Embryonic facial prominence (tissue), 1 donor: ENCODE measurements around the gene ZNF718.
A peak's percentile ranks its signal among the peaks of the same experiment; 100 is the strongest.
"Not testable (repeated sequence)": the region's sequence is repeated elsewhere in the genome, so short reads cannot be mapped to it uniquely, and the experiment has no call there.

Experiments used
- DNase-seq: peaks from one replicate; pipeline ENCODE4 v3.0.0-alpha.2; 2016; ENCODE audit errors: extremely low spot score

Gene ZNF718

GRCh38 chr4:124275-125081, at the start of gene ZNF718:
Gene ZNF718, plus strand, starts transcription at chr4:124501. Its CDS starts 170 bp downstream, at chr4:124671.
- peak; percentile 94 for DNase-seq

- no peak for DNase-seq
Measured at GRCh38 chr4:85951-86350, 38.4 kb upstream of the ZNF718 start.

DNA sequence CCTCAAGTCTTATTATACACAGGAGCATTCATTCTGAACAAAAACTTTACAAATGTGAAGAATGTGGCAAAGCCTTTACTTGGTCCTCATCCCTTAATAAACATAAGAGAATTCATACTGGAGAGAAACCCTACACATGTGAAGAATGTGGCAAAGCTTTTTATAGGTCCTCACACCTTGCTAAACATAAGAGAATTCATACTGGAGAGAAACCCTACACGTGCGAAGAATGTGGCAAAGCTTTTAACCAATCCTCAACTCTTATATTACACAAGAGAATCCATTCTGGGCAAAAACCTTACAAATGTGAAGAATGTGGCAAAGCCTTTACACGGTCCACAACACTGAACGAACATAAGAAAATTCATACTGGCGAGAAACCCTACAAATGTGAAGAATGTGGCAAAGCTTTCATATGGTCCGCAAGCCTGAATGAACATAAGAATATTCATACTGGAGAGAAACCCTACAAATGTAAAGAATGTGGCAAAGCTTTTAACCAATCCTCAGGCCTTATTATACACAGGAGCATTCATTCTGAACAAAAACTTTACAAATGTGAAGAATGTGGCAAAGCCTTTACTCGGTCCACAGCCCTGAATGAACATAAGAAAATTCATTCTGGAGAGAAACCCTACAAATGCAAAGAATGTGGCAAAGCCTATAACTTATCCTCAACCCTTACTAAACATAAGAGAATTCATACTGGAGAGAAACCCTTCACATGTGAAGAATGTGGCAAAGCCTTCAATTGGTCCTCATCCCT, 37.6 kb upstream of the ZNF718 start:
- not testable (repeated sequence) for DNase-seq

- no peak for DNase-seq
Measured at GRCh38 chr4:98386-98785, 25.9 kb upstream of the ZNF718 start.

- DNase-seq: no peak
Measured at GRCh38 chr4:99863-100262, 24.4 kb upstream of the ZNF718 start.

- no peak for DNase-seq
Measured at GRCh38 chr4:107083-107443, 17.2 kb upstream of the ZNF718 start.

DNA sequence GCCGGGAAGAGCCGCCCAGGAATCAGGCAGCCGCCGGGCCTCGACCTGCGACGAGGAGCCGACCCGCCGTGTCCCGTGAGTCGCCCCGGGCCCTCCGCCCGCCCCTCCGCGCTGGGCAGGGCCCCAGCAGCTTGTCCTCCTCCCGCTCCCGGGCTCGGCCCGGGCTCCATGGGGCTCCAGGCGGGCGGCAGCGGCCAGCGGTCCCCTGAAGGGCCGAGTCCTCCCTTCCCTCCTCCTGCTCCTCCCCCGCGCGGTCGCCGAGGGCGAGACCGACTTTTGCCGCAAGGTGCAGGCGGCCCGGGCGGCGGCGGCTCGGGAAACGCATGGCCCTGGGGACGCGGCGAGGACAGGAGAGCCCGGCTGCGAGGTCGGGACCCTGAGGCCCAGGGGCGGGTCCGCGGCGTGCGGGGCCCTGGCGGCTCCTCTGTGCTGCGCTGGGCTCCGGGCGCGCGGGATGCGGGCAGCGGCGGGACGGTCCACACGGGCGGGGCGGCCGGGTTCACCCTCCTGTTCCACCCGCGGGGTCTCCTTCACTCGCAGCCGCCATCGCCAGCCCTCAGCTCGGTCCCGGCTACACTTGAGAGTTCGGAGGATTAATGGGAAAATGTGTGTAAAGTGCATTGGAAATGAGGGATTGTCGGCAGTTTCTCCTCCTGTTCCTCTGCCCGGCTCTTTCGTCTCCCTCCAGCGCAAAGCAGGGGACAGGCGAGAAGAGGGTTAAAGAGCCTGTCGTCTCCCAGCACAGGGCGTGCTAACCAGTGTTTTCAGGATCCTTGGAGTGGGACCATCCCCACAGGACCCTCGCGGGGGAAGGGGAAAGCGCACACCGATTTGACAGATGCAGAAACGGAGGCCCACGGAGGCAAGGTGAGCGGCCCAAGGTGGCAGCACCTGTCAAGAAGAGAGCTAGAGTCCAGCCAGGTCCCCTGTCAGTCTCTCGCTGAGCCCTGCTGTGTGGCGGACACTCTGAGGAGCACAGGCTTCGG, 16.6 kb upstream of the ZNF718 start:
- no peak for DNase-seq

GRCh38 chr4:112771-113170, 11.5 kb upstream of the ZNF718 start:
- DNase-seq: no peak

GRCh38 chr4:113732-114131, 10.6 kb upstream of the ZNF718 start:
- no peak for DNase-seq

- DNase-seq: no peak
Measured at GRCh38 chr4:114149-114548, 10.2 kb upstream of the ZNF718 start.

GRCh38 chr4:116499-116898, 7.8 kb upstream of the ZNF718 start:
- DNase-seq: no peak

DNA sequence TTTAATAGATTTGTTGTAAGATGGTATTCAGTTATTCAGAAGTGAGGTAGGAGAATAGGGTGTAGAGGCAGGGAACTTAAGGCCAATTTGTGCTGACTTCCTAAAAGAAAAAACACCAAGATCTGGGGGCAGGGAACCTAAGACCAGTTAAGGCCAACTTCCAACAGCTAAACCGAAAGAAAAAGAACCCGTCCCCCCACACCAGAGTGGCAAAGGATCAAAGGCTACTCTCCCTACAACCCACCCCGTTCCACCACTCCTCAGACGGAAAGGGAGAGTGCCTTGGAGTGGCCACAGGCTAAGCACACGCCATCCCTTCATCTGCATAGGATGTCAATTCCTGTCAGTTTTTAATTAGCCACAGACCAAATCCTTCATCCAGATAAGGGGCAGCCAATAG, 3.7 kb upstream of the ZNF718 start:
- no peak for DNase-seq

- DNase-seq: no peak
Measured at GRCh38 chr4:121408-122084, 2.8 kb upstream of the ZNF718 start.

- not testable (repeated sequence) for DNase-seq
Measured at GRCh38 chr4:123922-124274, 403 bp upstream of the ZNF718 start.

DNA sequence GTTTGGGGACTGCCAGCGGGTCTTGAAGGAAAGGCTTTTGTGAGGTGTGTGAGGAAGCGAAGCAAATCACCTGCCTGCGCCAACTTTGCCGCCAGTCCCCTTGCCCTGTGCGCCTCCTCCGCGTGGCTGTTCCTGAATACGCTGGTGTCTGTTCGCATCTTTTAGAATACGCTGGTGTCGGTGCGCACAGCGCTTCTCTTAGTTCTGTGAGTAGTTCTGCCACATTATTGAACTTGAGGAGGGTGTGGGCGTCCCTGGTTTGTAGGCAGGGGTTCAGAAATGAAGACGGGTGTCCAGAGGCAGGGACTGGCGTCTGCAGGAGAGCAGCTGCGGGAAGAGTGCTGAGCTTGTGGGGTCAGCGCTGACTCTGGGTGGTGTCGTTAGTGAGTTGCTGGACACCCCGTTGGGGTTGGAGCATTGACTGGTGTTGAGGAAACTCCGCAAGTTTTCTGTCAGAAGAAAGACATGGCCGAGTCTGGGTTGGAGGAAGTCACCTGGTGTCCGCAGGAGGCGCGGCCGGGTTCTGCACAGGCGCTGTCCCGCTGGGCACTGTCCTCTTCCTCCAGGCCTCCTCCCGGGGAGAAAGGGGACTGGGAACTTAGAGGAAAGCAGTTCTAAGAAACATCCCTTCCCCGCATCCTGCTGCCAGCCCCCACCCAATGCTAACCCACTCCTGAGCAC, 930 bp downstream of the ZNF718 start:
- no peak for DNase-seq

DNA sequence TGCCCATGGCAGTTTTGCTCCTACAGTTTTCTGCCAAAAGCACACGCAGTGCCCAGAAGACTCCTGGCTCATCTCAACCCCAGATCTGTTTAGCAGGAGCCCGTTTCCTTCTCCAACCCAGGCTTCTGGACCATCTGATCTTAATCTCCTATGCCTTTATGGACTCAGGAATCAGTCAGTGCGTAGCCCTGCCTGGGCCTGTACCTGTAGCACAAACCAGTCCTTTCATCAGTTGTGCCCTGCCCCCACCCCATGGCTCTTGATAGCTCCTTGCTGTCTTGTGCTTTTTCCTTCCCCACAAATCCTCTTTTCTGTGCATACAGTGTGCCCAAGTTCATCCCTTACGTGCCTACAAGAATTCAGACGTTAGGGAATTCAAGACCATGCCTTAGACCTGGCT, 1.5 kb downstream of the ZNF718 start:
- no peak for DNase-seq

- DNase-seq: no peak
Measured at GRCh38 chr4:132483-132882, 8.2 kb downstream of the ZNF718 start.

DNA sequence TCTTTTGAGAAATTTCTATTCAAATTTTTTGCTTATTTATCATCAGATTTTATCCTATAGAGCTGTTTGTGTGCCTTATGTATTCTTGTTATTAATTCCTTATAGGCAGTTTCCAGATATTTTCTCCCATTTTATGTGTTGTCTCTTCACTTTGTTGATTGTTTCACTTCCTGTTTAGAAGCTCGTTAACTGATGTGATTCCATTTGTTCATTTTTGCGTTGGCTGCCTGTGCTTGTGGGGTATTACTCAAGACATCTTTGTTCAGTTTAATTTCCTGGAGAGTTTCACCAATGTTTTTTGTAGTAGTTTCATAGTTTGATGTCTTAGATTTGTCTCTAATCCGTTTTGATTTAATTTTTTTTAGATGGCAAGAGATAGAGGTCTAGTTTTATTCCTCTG, 14.6 kb downstream of the ZNF718 start:
- DNase-seq: no peak

DNA sequence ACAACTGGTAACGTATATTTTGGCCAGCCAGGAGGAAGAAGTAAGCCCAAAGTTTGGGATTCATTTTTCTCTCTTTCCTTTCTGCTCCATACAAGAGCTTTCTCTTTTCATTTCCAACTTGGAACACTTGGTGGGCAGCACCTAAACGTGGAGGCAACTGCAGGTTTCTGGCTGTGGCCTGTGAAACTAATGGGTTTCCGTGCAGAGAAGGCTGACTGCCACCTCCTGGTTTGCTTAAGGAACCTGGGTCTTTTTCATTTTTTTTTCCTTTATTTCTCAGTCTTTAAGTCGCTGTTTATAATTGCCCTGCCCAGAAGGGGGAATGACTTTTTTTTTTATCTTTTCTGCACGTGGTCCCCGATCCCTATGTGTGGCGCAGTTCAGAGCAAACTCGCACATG, 15.4 kb downstream of the ZNF718 start:
- no peak for DNase-seq

- no peak for DNase-seq
Measured at GRCh38 chr4:146621-147020, 22.3 kb downstream of the ZNF718 start.

DNA sequence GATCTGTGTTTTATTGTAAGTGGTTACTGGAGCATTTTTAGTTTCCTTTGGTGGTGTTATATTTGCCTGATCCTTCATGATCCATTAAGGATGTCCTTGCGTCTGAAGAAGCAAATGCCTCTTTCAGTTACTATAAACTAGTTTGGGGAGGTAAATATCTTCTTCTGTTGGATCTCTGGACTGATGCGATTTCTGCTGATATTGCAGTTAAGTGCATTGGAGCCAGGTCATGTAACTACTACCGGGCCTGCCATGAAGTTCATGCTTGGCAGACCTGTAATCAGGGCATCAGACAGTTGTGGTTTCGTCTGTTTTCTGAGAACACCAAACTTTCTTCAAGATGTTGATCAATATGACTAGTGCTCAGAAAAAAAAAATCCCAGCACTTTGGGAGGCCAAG, 22.9 kb downstream of the ZNF718 start:
- no peak for DNase-seq
